ENCODE results near the gene GOLGA8H.
"Not testable (repeated sequence)": the region's sequence is repeated elsewhere in the genome, so short reads cannot be mapped to it uniquely, and the experiment has no call there.

Gene GOLGA8H

GRCh38 chr15:30603796-30604195 lies at the start of gene GOLGA8H:
Gene GOLGA8H, plus strand, starts transcription at chr15:30604028. Its CDS starts 98 bp downstream, at chr15:30604126.
- not testable (repeated sequence) for DNase-seq (ENCODE audit: low read depth, low spot score)

GRCh38 chr15:30566949-30567348 lies 36.9 kb upstream of the GOLGA8H start:
- not testable (repeated sequence) for DNase-seq (ENCODE audit: low read depth, low spot score)

GRCh38 chr15:30573012-30573491 lies 30.8 kb upstream of the GOLGA8H start:
- not testable (repeated sequence) for DNase-seq (ENCODE audit: low read depth, low spot score)

GRCh38 chr15:30579394-30579970 lies 24.3 kb upstream of the GOLGA8H start:
- DNase-seq (ENCODE audit: low read depth, low spot score), result not testable (repeated sequence)

- not testable (repeated sequence) for DNase-seq (ENCODE audit: low read depth, low spot score)
Measured at GRCh38 chr15:30580716-30581115, 23.1 kb upstream of the GOLGA8H start.

- not testable (repeated sequence) for DNase-seq (ENCODE audit: low read depth, low spot score)
Measured at GRCh38 chr15:30598953-30599352, 4.9 kb upstream of the GOLGA8H start.

GRCh38 chr15:30612271-30612670 lies 8.4 kb downstream of the GOLGA8H start:
- DNase-seq (ENCODE audit: low read depth, low spot score), result not testable (repeated sequence)

GRCh38 chr15:30621342-30621741 lies 17.5 kb downstream of the GOLGA8H start:
- DNase-seq (ENCODE audit: low read depth, low spot score), result not testable (repeated sequence)

GRCh38 chr15:30625436-30626193 lies 21.8 kb downstream of the GOLGA8H start, which contains the start of gene ARHGAP11B:
Gene ARHGAP11B, plus strand, starts transcription at chr15:30626128.
- peak; percentile 97 for DNase-seq (ENCODE audit: low read depth, low spot score)

- not testable (repeated sequence) for DNase-seq (ENCODE audit: low read depth, low spot score)
Measured at GRCh38 chr15:30626194-30626565, 22.4 kb downstream of the GOLGA8H start.

- DNase-seq (ENCODE audit: low read depth, low spot score), result not testable (repeated sequence)
Measured at GRCh38 chr15:30626632-30627031, 22.8 kb downstream of the GOLGA8H start.

- no peak for DNase-seq (ENCODE audit: low read depth, low spot score)
Measured at GRCh38 chr15:30650012-30650929, 46.4 kb downstream of the GOLGA8H start.

GRCh38 chr15:30661154-30661553 lies 57.3 kb downstream of the GOLGA8H start:
- not testable (repeated sequence) for DNase-seq (ENCODE audit: low read depth, low spot score)
